K562 (cell line): Measurements from ENCODE around the gene ELAC2.

Experiments
- MAX ChIP-seq: sonication (generic); formaldehyde crosslinking; IDR thresholded peaks from 2 replicates; pipeline ENCODE4 v1.9.0; 2022; ENCODE audit warnings: mild to moderate bottlenecking, missing genetic modification reagents
- MEF2A ChIP-seq: IDR thresholded peaks from 2 replicates; pipeline ENCODE4 v1.6.1; 2011; ENCODE audit warnings: low read depth, mild to moderate bottlenecking, low read length, moderate library complexity; ENCODE audit not compliant: control insufficient read depth
- ZBTB43 ChIP-seq: sonication (generic); formaldehyde crosslinking; IDR thresholded peaks from 2 replicates; pipeline ENCODE4 v1.8.0; 2023; ENCODE audit warnings: mild to moderate bottlenecking, missing genetic modification reagents

DNA sequence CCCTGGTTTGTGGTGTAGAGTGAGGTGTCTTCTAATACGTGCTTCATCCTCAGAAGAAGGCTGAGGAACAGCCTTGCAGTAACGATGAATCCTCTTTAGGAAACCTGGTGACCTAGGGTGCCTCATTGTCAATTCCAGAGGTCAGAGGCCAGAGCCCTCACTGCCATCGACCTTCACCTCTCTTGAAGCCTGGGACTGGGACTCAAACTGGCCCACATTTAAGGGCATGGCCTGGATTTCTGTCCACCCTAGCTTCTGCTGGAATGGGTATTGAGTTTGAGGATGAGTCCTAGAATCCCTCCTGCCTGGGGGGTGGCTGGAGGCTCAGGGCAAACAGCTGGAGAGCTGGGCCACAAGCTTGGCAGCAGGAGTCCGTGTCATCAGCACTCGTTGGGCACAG lies 38.6 kb downstream of the ELAC2 start:
- TF ChIP-seq MEF2A (no peak), MAX (CRISPR knock-in tag) (no peak), ZBTB43 (CRISPR knock-in tag) (no peak)
